HCT116 (cell line): ENCODE measurements around the gene GPRC5C. TPM values are rescaled to one million over a fixed set of nuclear protein-coding genes. Genes with fewer than 3 reads are reported as not detected.

Experiments used
- ATAC-seq: fragments of 200-7000 bp; cut with Tn5 transposase; 2 replicates; pipeline ENCODE4 v1.9.1; 2020; ENCODE audit warnings: mild to moderate bottlenecking, moderate library complexity
- BruUV-seq: library from RNA; stranded (reverse); fragments of 400-500 nt; replicated peaks from 2 replicates; lab custom pipeline; 2021; lab: Mats Ljungman, UMichigan
- CTCF ChIA-PET: fragments of 300-600 bp; sonication (Branson Sonifier 250); formaldehyde crosslinking; loops from one replicate; lab custom pipeline; 2021; ENCODE audit warnings: antibody characterized with exemption; lab: Charles Lee
- POLR2A ChIA-PET: fragments of 300-600, 350-600 bp; sonication (Branson Sonifier 250); formaldehyde crosslinking; loops from one replicate; lab custom pipeline; 2021; ENCODE audit warnings: antibody characterized with exemption; lab: Charles Lee
- RAD21 ChIA-PET, 2 experiments: fragments of 300-600 bp; sonication (Branson Sonifier 250); formaldehyde crosslinking; loops; one replicate each; lab custom pipeline; 2023; ENCODE audit warnings: low total read pairs in 2 of 2; ENCODE audit not compliant: uncharacterized antibody in 2 of 2, unreplicated experiment in 2 of 2, low non-redundant PET in 1 of 2; lab: Charles Lee
- DNase-seq: peaks from one replicate; pipeline ENCODE4 v3.0.0-alpha.2; 2010; ENCODE audit warnings: low read depth, low spot score
- H2AFZ ChIP-seq: fragments of 200-600 bp; shearing (Covaris generic), sonication (generic); 2 replicates; pipeline ENCODE4 v1.6.1; 2017; ENCODE audit warnings: low read depth, mixed run types, mixed read lengths, antibody characterized with exemption, low read length; ENCODE audit not compliant: poor library complexity, severe bottlenecking
- H3K27ac ChIP-seq: 2 replicates; pipeline ENCODE4 v1.5.1; 2012; ENCODE audit warnings: low read depth, low read length
- H3K27me3 ChIP-seq: fragments of 200-600 bp; sonication (generic); 2 replicates; pipeline ENCODE4 v1.6.1; 2016; ENCODE audit warnings: mixed run types, low read length, mixed read lengths; ENCODE audit not compliant: insufficient read depth
- H3K36me3 ChIP-seq, 2 experiments: fragments of 200-500 bp in 1 of 2; fragments of 200-600 bp in 1 of 2; sonication (Bioruptor generic) in 1 of 2; sonication (generic) in 1 of 2; 2 replicates each; pipeline versions ENCODE4 v1.5.1 to v1.6.1; 2014 to 2016; ENCODE audit warnings: low read length in 2 of 2, inconsistent platforms in 1 of 2, mixed read lengths in 1 of 2, mixed run types in 1 of 2; ENCODE audit not compliant: insufficient read depth in 2 of 2, control insufficient read depth in 1 of 2
- H3K4me1 ChIP-seq, 2 experiments: fragments of 200-600 bp in 1 of 2; sonication (generic) in 1 of 2; 2 replicates each; pipeline versions ENCODE4 v1.5.1 to v1.6.1; 2012 to 2017; ENCODE audit warnings: low read length in 2 of 2, inconsistent platforms in 1 of 2, mild to moderate bottlenecking in 1 of 2, mixed read lengths in 1 of 2, mixed run types in 1 of 2, moderate library complexity in 1 of 2; ENCODE audit not compliant: insufficient read depth in 2 of 2, control insufficient read depth in 1 of 2
- H3K4me2 ChIP-seq: fragments of 200-600 bp; sonication (generic); 2 replicates; pipeline ENCODE4 v1.6.1; 2017; ENCODE audit warnings: mixed run types, low read length, mixed read lengths
- H3K4me3 ChIP-seq, 2 experiments: fragments of 200-600 bp in 1 of 2; sonication (generic) in 1 of 2; replicated peaks in 1 of 2; 2 replicates each; pipeline ENCODE4 v1.5.1; 2011 to 2016; ENCODE audit warnings: low read length in 2 of 2, control low read depth in 1 of 2, low read depth in 1 of 2, mild to moderate bottlenecking in 1 of 2, mixed read lengths in 1 of 2, mixed run types in 1 of 2
- H3K79me2 ChIP-seq: fragments of 200-600 bp; sonication (generic); 2 replicates; pipeline ENCODE4 v1.6.1; 2017; ENCODE audit warnings: mild to moderate bottlenecking, mixed run types, low read length, moderate library complexity, mixed read lengths; ENCODE audit not compliant: insufficient read depth
- H3K9ac ChIP-seq: fragments of 200-600 bp; sonication (generic); 2 replicates; pipeline ENCODE4 v1.6.1; 2016; ENCODE audit warnings: low read length, mixed read lengths
- H3K9me2 ChIP-seq: fragments of 200-600 bp; sonication (generic), shearing (Covaris generic); 2 replicates; pipeline ENCODE4 v1.6.1; 2017; ENCODE audit warnings: mixed run types, mild to moderate bottlenecking, moderate library complexity; ENCODE audit not compliant: insufficient read depth
- H3K9me3 ChIP-seq, 2 experiments: fragments of 200-500 bp in 1 of 2; fragments of 200-600 bp in 1 of 2; sonication (Bioruptor generic) in 1 of 2; sonication (generic) in 1 of 2; 2 replicates each; pipeline ENCODE4 v1.6.1; 2014 to 2017; ENCODE audit warnings: low read length in 2 of 2, mixed read lengths in 2 of 2, inconsistent platforms in 1 of 2, low read depth in 1 of 2, mild to moderate bottlenecking in 1 of 2, mixed run types in 1 of 2, moderate library complexity in 1 of 2; ENCODE audit not compliant: control insufficient read depth in 1 of 2, insufficient read depth in 1 of 2
- H4K20me1 ChIP-seq: fragments of 200-600 bp; sonication (generic), shearing (Covaris generic); 2 replicates; pipeline ENCODE4 v1.6.1; 2017; ENCODE audit warnings: mixed run types, mild to moderate bottlenecking, moderate library complexity; ENCODE audit not compliant: insufficient read depth
- CEBPB ChIP-seq: IDR thresholded peaks from 2 replicates; pipeline ENCODE4 v1.6.1; 2012; ENCODE audit warnings: low read depth
- EGR1 ChIP-seq: IDR thresholded peaks from 2 replicates; pipeline ENCODE4 v1.6.1; 2012; ENCODE audit warnings: low read depth
- FOSL1 ChIP-seq: IDR thresholded peaks from 2 replicates; pipeline ENCODE4 v1.6.1; 2012; ENCODE audit warnings: low read depth
- SIN3A ChIP-seq: IDR thresholded peaks from 2 replicates; pipeline ENCODE4 v1.6.1; 2012; ENCODE audit warnings: low read depth
- SRF ChIP-seq: IDR thresholded peaks from 2 replicates; pipeline ENCODE4 v1.6.1; 2012; ENCODE audit warnings: low read depth
- intact Hi-C: fragments of 100-400 bp; cut with micrococcal nuclease; formaldehyde crosslinking; loops from 2 replicates; pipeline ENCODE4 v1.10.0; 2022
- total RNA-seq: library from RNA; stranded (reverse); gene quantifications from one replicate; pipeline ENCODE4 v1.2.1, GENCODE V29; 2021; ENCODE audit not compliant: unreplicated experiment
- TF ChIP-seq, protein P1 (sequence below): IDR thresholded peaks from 2 replicates; pipeline ENCODE4 v1.6.1; 2012; ENCODE audit warnings: low read depth
- TF ChIP-seq, protein P2 (sequence below): IDR thresholded peaks from 2 replicates; pipeline ENCODE4 v1.6.1; 2012

The GPRC5C gene
- total RNA-seq, 1 experiment from 2014 or later, result 54.4 TPM

DNA sequence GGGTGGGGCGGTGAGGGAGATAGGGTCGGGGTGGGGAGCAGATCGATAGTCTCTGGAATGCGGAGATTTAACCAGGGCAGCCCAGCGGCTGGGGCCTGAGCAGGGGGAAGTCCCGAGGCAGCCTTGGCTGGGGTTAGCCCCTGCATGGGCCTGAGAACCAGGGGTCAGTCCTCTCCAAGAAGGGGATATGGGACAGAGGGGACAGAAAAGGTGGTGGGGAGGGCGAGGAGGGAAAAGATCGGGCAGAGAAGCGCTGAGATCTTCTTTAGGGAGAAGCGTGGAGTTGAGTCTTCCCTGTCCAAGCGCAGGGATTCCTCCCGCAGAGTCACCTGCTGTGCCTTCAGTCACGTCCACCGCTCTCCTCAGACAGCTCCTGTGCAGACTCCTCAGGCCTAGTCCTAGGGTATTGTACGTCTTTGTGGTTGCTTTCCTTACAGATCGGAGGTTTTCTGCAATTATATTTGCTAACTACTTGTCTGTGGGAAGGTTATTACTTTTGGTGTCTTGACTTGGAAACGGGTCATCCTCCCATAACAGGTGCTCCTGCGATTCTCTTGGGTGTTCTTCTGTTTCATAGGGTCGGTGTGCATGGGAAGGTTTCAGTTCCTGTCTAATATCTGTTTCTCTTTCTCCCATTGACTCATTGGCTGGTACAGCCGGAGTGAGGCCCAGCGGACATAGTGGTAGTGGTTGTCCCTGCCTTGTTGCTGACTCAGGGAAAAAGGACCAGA is 35.5 kb downstream of the GPRC5C start:
- peaks cover 0 to 6% of the 10 kb centered on the region in 2 experiments; a peak in 1 of 4 replicates for H3K4me1 ChIP-seq
- DNase-seq, result no peak
- ATAC-seq, result no peak
- no peaks in the 10 kb centered on the region for H3K9me2 ChIP-seq
- TF ChIP-seq CEBPB, result no peak
- TF ChIP-seq, protein P1, sequence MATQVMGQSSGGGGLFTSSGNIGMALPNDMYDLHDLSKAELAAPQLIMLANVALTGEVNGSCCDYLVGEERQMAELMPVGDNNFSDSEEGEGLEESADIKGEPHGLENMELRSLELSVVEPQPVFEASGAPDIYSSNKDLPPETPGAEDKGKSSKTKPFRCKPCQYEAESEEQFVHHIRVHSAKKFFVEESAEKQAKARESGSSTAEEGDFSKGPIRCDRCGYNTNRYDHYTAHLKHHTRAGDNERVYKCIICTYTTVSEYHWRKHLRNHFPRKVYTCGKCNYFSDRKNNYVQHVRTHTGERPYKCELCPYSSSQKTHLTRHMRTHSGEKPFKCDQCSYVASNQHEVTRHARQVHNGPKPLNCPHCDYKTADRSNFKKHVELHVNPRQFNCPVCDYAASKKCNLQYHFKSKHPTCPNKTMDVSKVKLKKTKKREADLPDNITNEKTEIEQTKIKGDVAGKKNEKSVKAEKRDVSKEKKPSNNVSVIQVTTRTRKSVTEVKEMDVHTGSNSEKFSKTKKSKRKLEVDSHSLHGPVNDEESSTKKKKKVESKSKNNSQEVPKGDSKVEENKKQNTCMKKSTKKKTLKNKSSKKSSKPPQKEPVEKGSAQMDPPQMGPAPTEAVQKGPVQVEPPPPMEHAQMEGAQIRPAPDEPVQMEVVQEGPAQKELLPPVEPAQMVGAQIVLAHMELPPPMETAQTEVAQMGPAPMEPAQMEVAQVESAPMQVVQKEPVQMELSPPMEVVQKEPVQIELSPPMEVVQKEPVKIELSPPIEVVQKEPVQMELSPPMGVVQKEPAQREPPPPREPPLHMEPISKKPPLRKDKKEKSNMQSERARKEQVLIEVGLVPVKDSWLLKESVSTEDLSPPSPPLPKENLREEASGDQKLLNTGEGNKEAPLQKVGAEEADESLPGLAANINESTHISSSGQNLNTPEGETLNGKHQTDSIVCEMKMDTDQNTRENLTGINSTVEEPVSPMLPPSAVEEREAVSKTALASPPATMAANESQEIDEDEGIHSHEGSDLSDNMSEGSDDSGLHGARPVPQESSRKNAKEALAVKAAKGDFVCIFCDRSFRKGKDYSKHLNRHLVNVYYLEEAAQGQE, result no peak
- TF ChIP-seq, protein P2, sequence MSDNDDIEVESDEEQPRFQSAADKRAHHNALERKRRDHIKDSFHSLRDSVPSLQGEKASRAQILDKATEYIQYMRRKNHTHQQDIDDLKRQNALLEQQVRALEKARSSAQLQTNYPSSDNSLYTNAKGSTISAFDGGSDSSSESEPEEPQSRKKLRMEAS, result no peak
- TF ChIP-seq SRF, result no peak
- TF ChIP-seq FOSL1, result no peak
- TF ChIP-seq SIN3A, result no peak
- TF ChIP-seq EGR1, result no peak
- no peaks in the 10 kb centered on the region for H3K27me3 ChIP-seq
- no peak overlapping the region for H3K4me2 ChIP-seq
- H2AFZ ChIP-seq, result no peak overlapping the region
- intact Hi-C loops, result no loop called here
- no peak overlapping the region for H3K27ac ChIP-seq
- RAD21 ChIA-PET, result no interaction called here
- no peaks in the 10 kb centered on the region for H3K9me3 ChIP-seq
- H3K9ac ChIP-seq, result no peak overlapping the region
- BruUV-seq, result no TSS peak
- H3K36me3 ChIP-seq, result no peaks in the 10 kb centered on the region
- CTCF ChIA-PET, result no interaction called here
- POLR2A ChIA-PET, result no interaction called here
- H3K79me2 ChIP-seq, result no peaks in the 10 kb centered on the region
- H3K4me3 ChIP-seq, result no peak overlapping the region
- H4K20me1 ChIP-seq, result no peaks in the 10 kb centered on the region
